NCI-H2081 (cell line): Measurements from ENCODE around the gene HSPA5.
"Not testable (repeated sequence)": the region's sequence is repeated elsewhere in the genome, so short reads cannot be mapped to it uniquely, and the experiment has no call there.

Experiments
- DNase-seq, 2 experiments: peaks; one replicate each; lab custom pipeline; 2025; lab: John Stamatoyannopoulos, UW

HSPA5 gene

GRCh38 chr9:125241000-125241862 is at the start of gene HSPA5:
TSS of gene HSPA5 (minus strand) at chr9:125241343. CDS start at chr9:125241126, 217 bp downstream.
- DNase-seq: peak; percentile 99 to 100

DNA sequence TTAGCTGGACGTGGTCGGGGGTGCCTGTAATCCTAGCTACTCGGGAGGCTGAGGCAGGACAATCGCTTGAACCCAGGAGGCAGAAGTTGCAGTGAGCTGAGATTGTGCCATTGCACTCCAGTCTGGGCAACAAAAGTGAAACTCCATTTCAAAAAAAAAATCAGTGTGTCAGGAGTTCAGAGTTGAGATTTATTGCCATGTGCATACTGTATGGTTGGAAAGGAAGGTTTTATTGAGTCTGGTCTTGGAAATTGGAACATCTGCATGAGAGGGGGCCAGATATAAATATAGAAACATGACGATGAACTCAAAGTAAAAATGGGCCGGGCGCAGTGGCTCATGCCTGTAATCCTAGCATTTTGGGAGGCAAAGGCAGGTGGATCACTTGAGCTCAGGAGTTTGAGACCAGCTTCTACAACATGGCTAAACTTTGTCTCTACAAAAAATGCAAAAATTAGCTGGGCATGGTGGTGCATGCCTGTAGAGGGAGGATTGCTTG is 45.8 kb upstream of the HSPA5 start:
- not testable (repeated sequence) for DNase-seq

DNA sequence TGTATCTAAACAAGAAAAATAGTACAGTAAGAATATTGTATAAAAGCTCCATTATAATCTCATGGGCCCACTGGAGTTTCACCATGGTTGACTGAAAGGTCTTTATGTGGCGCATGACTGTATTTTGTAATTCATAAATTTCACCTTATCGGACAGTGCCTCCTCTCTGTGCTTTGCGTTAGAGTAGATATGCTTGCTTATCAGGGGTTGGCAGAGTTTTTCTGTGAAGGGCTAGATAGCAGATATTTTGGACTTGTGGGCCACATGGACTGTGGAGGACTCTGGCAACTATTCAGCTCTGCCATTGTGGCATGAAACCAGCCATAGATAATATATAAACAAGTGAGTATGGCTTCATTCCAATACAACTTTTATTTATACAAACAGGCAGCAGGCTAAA is 43.7 kb upstream of the HSPA5 start:
- no peak for DNase-seq

DNA sequence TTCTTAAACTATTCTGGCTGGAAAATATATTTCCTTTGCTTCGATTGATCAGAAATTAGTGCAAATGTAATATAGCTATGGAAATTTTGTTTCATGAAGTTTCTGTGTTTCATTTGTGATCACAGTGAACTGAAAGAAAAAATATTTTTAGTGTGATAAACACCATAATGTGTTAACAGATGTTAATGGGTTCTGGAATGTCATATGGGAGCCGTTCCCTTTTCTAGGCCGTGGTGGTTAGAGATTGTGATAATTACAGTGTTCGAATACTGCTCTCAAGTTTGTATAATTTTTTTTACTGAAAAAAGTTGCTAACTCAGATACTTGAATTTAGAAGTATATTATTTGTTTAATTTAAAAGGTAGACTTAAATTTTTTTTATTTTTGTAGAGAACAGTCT is 39.8 kb upstream of the HSPA5 start:
- DNase-seq: no peak

GRCh38 chr9:125277411-125277810 is 36.3 kb upstream of the HSPA5 start:
- no peak for DNase-seq

DNA sequence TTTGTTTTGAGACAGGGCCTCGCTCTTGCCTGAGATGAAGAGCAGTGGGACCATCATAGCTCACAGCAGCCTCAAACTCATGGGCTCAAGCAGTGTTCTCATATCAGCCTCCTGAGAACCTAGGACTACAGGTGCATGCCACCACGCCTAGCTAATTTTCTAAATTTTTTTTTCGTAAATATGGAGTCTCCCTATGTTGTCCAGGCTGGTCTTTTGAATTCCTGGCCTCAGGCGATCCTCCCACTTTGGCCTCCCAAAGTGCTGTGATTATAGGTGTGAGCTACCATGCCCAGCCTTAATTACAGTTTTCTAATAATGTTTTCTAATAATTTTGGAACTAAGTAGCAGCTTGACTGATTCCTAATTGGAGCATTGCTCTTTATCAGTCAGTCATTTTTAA is 35.6 kb upstream of the HSPA5 start:
- no peak for DNase-seq

DNA sequence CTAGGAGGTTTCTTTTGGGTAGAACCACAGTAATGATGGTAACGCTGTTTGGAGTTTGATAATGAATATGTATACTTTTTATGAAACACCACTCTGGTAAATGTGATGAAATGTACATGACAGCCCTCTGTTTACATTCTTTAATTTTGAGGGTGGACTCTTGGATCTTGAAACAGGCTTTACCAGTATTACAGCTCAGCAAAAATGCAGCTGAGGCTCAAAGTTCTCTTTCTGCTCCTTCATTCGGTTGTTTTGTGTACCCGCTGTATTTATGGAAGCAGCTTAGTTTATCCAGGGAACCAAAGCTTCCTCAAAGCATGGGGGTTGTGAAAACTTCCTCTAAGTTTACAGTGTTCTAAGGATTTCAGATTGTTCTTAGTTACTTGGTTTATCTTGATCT is 31.6 kb upstream of the HSPA5 start:
- no peak for DNase-seq

GRCh38 chr9:125271081-125271480 is 29.9 kb upstream of the HSPA5 start:
- DNase-seq: no peak

- DNase-seq: no peak
Measured at GRCh38 chr9:125269014-125269397, 27.9 kb upstream of the HSPA5 start.

GRCh38 chr9:125268394-125269013 is 27.4 kb upstream of the HSPA5 start:
- DNase-seq: no peak

DNA sequence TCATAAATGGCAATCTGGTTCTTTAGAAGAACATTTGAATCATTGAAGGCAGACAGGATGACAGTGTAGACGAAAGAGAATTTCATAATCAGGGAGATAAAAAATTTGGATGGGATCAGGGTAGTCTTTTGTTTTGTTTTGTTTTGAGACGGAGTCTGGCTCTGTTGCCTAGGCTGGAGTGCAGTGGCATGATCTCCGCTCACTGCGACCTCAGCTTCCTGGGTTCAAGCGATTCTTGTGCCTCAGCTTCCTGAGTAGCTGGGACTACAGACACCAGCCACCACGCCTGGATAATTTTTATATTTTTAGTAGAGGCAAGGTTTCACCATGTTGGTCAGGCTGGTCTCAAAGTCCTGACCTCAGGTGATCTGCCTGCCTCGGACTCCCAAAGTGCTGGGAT is 22.9 kb upstream of the HSPA5 start:
- not testable (repeated sequence) for DNase-seq

GRCh38 chr9:125262294-125262991 is 21.3 kb upstream of the HSPA5 start:
- DNase-seq: no peak

- DNase-seq: peak; percentile 90 to 94
Measured at GRCh38 chr9:125261501-125262293, 20.6 kb upstream of the HSPA5 start, which contains the start of gene GAPVD1. TSS of gene GAPVD1 (plus strand) at chr9:125261826. CDS start at chr9:125298922, 37,096 bp downstream.

- no peak for DNase-seq
Measured at GRCh38 chr9:125260561-125260960, 19.4 kb upstream of the HSPA5 start.

DNA sequence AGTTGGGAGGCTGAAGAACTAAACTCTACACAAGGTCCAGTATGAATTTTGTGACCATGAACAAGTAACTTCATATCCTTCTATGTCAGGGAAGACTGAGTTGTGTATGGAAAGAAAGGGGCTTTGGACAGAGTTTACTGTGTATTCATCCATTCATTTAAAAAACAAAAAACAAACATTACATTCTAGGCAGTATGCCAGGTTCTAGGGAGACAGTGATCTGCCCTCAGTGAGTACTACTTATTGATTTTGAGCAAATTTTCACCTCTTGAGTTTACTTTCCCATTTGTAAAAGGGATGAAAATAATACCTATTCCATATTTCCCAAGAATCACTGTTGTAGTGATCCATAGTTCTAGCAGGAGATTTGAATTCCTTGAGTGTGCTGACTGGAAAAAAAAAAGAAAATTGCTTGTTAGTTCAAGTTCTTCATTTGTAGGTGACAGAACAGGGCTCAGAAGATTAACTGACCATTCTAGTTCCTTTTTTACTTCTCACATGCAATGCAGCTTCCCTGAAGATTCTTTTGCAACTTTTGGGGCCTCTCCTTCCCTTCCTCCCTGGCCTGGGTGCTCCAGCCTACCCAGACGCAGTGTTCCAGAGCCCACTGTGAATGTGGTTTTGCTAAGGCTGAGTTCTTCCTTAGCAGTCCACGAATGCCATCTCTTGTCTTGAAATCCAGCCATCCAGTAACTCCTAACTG is 17.8 kb upstream of the HSPA5 start:
- no peak for DNase-seq

GRCh38 chr9:125258160-125258785 is 17.1 kb upstream of the HSPA5 start:
- no peak for DNase-seq

DNA sequence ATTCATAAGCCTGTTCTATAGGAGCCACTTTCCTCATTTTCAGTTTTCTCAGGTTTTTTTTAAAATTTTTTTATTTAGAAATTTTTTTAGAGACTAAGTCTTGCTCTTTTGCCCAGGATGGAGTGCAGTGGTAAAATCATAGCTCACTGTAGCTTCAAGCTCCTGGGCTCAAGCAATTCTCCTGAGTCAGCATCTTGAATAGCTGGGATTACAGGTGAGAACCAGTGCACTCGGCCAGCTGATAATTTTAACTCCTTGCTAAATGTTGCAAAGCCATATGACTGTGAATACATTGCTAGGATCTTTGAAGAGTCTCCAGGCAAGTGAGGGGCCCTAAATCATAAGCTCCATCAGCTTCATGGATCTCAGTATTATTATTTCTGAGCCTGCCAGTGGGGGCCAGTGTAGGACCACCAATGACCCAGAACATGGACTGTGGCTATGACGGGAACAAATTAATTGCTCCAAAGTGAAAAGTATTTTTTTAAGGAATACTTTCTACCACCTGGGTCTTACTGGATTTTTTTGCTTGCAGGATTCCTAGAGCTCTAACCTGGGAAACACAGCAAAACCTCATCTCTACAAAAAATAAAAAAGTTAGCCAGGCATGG is 14.7 kb upstream of the HSPA5 start:
- peak in 1 of 2 experiments; percentile 25 for DNase-seq

- DNase-seq: no peak
Measured at GRCh38 chr9:125254231-125254630, 13.1 kb upstream of the HSPA5 start.

DNA sequence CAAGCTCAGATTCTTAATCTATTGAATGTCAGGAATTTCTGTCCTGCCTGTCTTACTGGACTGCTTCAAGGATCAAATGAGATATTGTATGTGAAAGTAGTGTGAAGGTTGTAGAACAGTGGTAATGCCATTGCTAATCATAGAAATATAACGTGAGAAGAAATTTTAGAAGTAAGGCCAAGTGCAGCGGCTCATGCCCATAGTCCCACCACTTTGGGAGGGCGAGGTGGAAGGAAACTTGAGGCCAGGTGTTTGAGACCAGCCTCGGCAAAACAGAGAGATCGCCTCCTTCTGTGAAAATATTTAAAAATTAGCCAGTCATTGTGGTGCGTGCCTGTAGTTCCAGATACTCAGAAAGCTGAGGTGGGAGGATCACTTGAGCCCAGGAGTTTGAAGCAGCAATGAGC is 5.1 kb upstream of the HSPA5 start:
- no peak for DNase-seq

DNA sequence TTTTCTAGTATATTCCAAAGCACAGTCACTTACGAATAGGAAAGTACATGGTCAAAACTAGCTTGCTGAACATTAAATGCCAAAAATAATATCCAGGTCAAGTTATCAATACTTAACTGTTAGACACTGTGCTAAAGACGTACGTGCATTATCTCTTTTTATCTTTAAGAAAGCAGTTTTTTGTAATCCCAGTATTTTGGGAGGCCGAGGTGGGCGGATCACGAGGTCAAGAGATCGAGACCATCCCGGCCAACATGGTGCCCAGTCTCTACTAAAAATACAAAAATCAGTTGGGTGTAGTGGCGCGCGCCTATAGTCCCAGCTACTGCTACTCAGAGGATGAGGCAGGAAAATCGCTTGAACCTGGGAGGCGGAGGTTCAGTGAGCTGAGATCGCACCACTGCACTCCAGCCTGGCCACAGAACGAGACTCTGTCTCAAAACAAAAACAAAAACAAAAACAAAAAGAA is 2.7 kb upstream of the HSPA5 start:
- no peak for DNase-seq
